ENCODE measurements around the gene ADCY10. TPM values are rescaled to one million over a fixed set of nuclear protein-coding genes. Genes with fewer than 3 reads are reported as not detected.

Gene ADCY10
- total and polyA plus RNA-seq, 2 of the 4 experiments (the other 2 are of a cell fraction), result under 0.01 to 0.03 TPM

DNA sequence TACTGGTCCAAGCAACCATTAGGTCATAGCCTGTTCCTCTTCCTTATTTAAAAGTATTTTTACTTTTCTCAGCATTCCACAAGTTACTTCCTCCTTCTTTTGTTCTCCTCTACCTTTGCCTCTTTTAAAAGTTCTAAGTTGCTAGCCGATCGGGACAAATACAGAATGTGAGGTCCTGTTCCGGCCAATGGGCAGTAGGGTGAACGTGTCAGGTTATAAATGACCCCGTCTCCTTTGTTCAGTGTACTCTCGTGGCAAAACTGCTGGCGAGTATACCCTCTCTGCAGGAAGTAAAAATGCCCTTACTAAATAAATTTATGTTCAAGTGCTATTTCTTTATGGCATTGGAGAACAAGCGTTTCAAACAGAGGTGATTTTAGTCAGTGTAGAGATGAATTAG, 2.5 kb downstream of the ADCY10 start:
- no peak overlapping the region for H3K18ac ChIP-seq (ENCODE audit: low read depth, low read length)

More for the DNA sequence above, 2.5 kb downstream of the ADCY10 start:
- no peak overlapping the region for H2AK9ac ChIP-seq (replicated peaks; ENCODE audit: low read depth, low read length, poor library complexity)
- no peak overlapping the region for H4K5ac ChIP-seq (ENCODE audit: low read depth, low read length)
- H4K20me1 ChIP-seq (ENCODE audit: insufficient read depth, low read length), result no peaks in the 10 kb centered on the region
- H2AFZ ChIP-seq (replicated peaks; ENCODE audit: low read length, poor library complexity), result no peak overlapping the region
- peaks cover 5% of the 10 kb centered on the region for H3K36me3 ChIP-seq (ENCODE audit: control insufficient read depth, insufficient read depth, low read length)
- H3K27ac ChIP-seq (ENCODE audit: insufficient read depth, low read length), result no peak overlapping the region
- TF ChIP-seq SMC3 (IDR thresholded peaks at IDR 0.05; ENCODE audit: low read depth, low read length) (no peak), CEBPB (IDR thresholded peaks at IDR 0.05; ENCODE audit: low read depth, low read length) (no peak), RCOR1 (IDR thresholded peaks at IDR 0.05; ENCODE audit: insufficient replicate concordance, low read length) (no peak), POLR2A (IDR thresholded peaks at IDR 0.05; ENCODE audit: low read depth, low read length) (no peak), FOS (IDR thresholded peaks at IDR 0.05; ENCODE audit: low read depth, low read length) (no peak), MAFK (IDR thresholded peaks at IDR 0.05; ENCODE audit: low read depth, low read length) (no peak), RFX5 (IDR thresholded peaks at IDR 0.05; ENCODE audit: low read depth, low read length) (no peak), ELK1 (IDR thresholded peaks at IDR 0.05; ENCODE audit: borderline replicate concordance, low read depth, low read length) (no peak), MAZ (IDR thresholded peaks at IDR 0.05; ENCODE audit: borderline replicate concordance, low read depth, low read length) (no peak), RAD21 (IDR thresholded peaks at IDR 0.05; ENCODE audit: low read length) (no peak)
- TF ChIP-seq, protein P1, sequence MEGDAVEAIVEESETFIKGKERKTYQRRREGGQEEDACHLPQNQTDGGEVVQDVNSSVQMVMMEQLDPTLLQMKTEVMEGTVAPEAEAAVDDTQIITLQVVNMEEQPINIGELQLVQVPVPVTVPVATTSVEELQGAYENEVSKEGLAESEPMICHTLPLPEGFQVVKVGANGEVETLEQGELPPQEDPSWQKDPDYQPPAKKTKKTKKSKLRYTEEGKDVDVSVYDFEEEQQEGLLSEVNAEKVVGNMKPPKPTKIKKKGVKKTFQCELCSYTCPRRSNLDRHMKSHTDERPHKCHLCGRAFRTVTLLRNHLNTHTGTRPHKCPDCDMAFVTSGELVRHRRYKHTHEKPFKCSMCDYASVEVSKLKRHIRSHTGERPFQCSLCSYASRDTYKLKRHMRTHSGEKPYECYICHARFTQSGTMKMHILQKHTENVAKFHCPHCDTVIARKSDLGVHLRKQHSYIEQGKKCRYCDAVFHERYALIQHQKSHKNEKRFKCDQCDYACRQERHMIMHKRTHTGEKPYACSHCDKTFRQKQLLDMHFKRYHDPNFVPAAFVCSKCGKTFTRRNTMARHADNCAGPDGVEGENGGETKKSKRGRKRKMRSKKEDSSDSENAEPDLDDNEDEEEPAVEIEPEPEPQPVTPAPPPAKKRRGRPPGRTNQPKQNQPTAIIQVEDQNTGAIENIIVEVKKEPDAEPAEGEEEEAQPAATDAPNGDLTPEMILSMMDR (conservative IDR thresholded peaks at IDR 0.05; ENCODE audit: low read depth, low read length), result no peak
- no CpG with 5 or more reads among the region's 8 CpGs for WGBS, 2 experiments (ENCODE audit: extremely low coverage in 2 of 2, insufficient read length in 1 of 2)
- no peak overlapping the region for H2BK15ac ChIP-seq (ENCODE audit: low read depth, low read length)
- H2BK120ac ChIP-seq (ENCODE audit: low read depth, low read length), result no peak overlapping the region
- H3K4me1 ChIP-seq (ENCODE audit: control insufficient read depth, insufficient read depth, low read length), result no peaks in the 10 kb centered on the region; the same call in 1 of the 2 replicates
- in situ Hi-C loops (cut with MboI; ENCODE audit: low sequenced_read_pairs) (no loop called here), intact Hi-C loops (cut with micrococcal nuclease) (loop anchor here (2.0 kb wide), 1 partner anchor 53 kb away; no protein-coding TSS in a partner anchor), dilution Hi-C loops (cut with HindIII; ENCODE audit: low sequenced_read_pairs, unreplicated experiment) (no loop called here)
- ATAC-seq (ENCODE audit: low read depth) (no peak; the same call in 1 of the 2 replicates), DNase-seq (no peak)
- no peak overlapping the region for H3K4ac ChIP-seq (ENCODE audit: low read depth, low read length)
- 0 out of 2 replicates have a peak, but pooled peaks cover 3% of the 10 kb centered on the region for H3K9me1 ChIP-seq (ENCODE audit: insufficient read depth, low read length)
- H2BK20ac ChIP-seq (ENCODE audit: low read depth, low read length), result no peak overlapping the region
- ChIA-PET POLR2A (ENCODE audit: unreplicated experiment) (no interaction called here), CTCF (no interaction called here)
- H3K14ac ChIP-seq (replicated peaks; ENCODE audit: low read depth, low read length), result 0 out of 2 replicates have a peak overlapping the region, but pooled peaks have one; percentile 56
- no peak overlapping the region for H4K91ac ChIP-seq (ENCODE audit: insufficient read depth, low read depth, low read length)
- H3K56ac ChIP-seq (ENCODE audit: extremely low read depth, insufficient read depth, low read length), result no peak overlapping the region
- no peak overlapping the region for H4K8ac ChIP-seq (ENCODE audit: low read depth in 2 of 2, low read length in 2 of 2)
- no peak overlapping the region for H3K9ac ChIP-seq (ENCODE audit: low read depth, low read length)
- no peak overlapping the region for H3K23ac ChIP-seq (ENCODE audit: low read depth, low read length)
- peaks cover 4% of the 10 kb centered on the region; the same call in 1 of the 2 replicates for H3K9me3 ChIP-seq (ENCODE audit: control insufficient read depth, insufficient read depth, low read length)
- no peaks in the 10 kb centered on the region for H3K79me1 ChIP-seq (ENCODE audit: low read depth in 1 of 2, low read length in 2 of 2)
- no TSS peak for BruUV-seq (replicated peaks)
- no peak overlapping the region for H3K4me2 ChIP-seq (ENCODE audit: low read depth, low read length)
- H3K4me3 ChIP-seq (ENCODE audit: insufficient read depth, low read depth, low read length), result no peak overlapping the region
- H3K27me3 ChIP-seq (ENCODE audit: control insufficient read depth, insufficient read depth, low read length), result no peaks in the 10 kb centered on the region
- no peak overlapping the region for H2AK5ac ChIP-seq (ENCODE audit: low read depth, low read length)
- no peak overlapping the region for H2BK5ac ChIP-seq (ENCODE audit: low read depth, low read length, poor library complexity, severe bottlenecking)

Data from IMR-90 (cell line).